HTERT RPE-1 (cell line): Measurements from ENCODE around the gene COMMD2.

Experiments
- in situ Hi-C: fragments of 300-500 bp; cut with MboI; formaldehyde crosslinking; loops from 4 replicates; pipeline ENCODE4 v1.14.3; 2020; ENCODE audit warnings: low sequenced_read_pairs

COMMD2 gene

GRCh38 chr3:149705416-149705815 lies 46.9 kb downstream of the COMMD2 start:
- in situ Hi-C loops, result no loop called here

GRCh38 chr3:149703466-149703865 lies 48.8 kb downstream of the COMMD2 start:
- in situ Hi-C loops, result no loop called here

- in situ Hi-C loops, result no loop called here
Measured at GRCh38 chr3:149702691-149703441, 49.4 kb downstream of the COMMD2 start.

GRCh38 chr3:149701977-149702350 lies 50.3 kb downstream of the COMMD2 start:
- in situ Hi-C loops, result no loop called here

- in situ Hi-C loops, result no loop called here
Measured at GRCh38 chr3:149701206-149701976, 50.9 kb downstream of the COMMD2 start.
